T-cell (primary cell): ENCODE data around the gene MYO7A. TPM values are rescaled to one million over a fixed set of nuclear protein-coding genes. Genes with fewer than 3 reads are reported as not detected.

Experiments
- ATAC-seq, 4 experiments: fragments of 200-7000 bp in 3 of 4; fragments of 150-1000 bp in 1 of 4; cut with Tn5 transposase; replicated peaks in 1 of 4; 1 replicate in 3 of 4; 2 replicates in 1 of 4; pipeline ENCODE4 v1.10.0; 2021; ENCODE audit warnings: moderate library complexity in 3 of 4, mild to moderate bottlenecking in 2 of 4, moderate number of reproducible peaks in 1 of 4
- CTCF ChIA-PET, 2 donors: fragments of 300-600 bp; sonication (Branson Sonifier 250); formaldehyde crosslinking; loops; one replicate each; lab custom pipeline; 2022; ENCODE audit warnings: antibody characterized with exemption in 2 of 2; lab: Charles Lee
- POLR2A ChIA-PET, 2 donors: fragments of 300-600 bp; sonication (Branson Sonifier 250); formaldehyde crosslinking; loops; one replicate each; lab custom pipeline; 2022; ENCODE audit warnings: antibody characterized with exemption in 2 of 2; lab: Charles Lee
- DNase-seq, 35 experiments: peaks; one replicate each; pipeline versions ENCODE4 v3.0.0 to v3.0.0-alpha.2; 2013 to 2023
- H3K27ac ChIP-seq: one replicate; pipeline ENCODE4 v1.5.1; 2013; ENCODE audit warnings: low read length
- H3K27me3 ChIP-seq, 2 experiments: replicated peaks in 1 of 2; 1 replicate in 1 of 2; 2 replicates in 1 of 2; pipeline versions ENCODE4 v1.6.1 to v1.7.0; 2013; ENCODE audit warnings: low read length in 1 of 2, mixed read lengths in 1 of 2; ENCODE audit not compliant: control insufficient read depth in 2 of 2, insufficient read depth in 2 of 2; ENCODE audit errors: extremely low read depth in 1 of 2
- H3K36me3 ChIP-seq, 2 donors: 1 replicate in 1 of 2; 2 replicates in 1 of 2; pipeline versions ENCODE4 v1.6.1 to v1.7.0; 2013; ENCODE audit warnings: low read length in 1 of 2; ENCODE audit not compliant: control insufficient read depth in 2 of 2, insufficient read depth in 1 of 2; ENCODE audit errors: extremely low read depth in 1 of 2
- H3K4me1 ChIP-seq, 2 experiments: 1 replicate in 1 of 2; 2 replicates in 1 of 2; pipeline versions ENCODE4 v1.6.1 to v1.7.0; 2013; ENCODE audit warnings: low read length in 2 of 2, mixed read lengths in 1 of 2; ENCODE audit not compliant: insufficient read depth in 2 of 2, control insufficient read depth in 1 of 2; ENCODE audit errors: extremely low read depth in 1 of 2
- H3K4me3 ChIP-seq, 2 donors: 1 replicate in 1 of 2; 2 replicates in 1 of 2; pipeline versions ENCODE4 v1.5.1 to v1.7.0; 2013; ENCODE audit warnings: mild to moderate bottlenecking in 2 of 2, low read length in 1 of 2, moderate library complexity in 1 of 2; ENCODE audit not compliant: control insufficient read depth in 1 of 2; ENCODE audit errors: extremely low read depth in 1 of 2
- H3K9me3 ChIP-seq: 2 replicates; pipeline ENCODE4 v1.7.0; 2013
- H3K27ac Mint-ChIP-seq, 2 donors: one replicate each; pipeline ENCODE4 v1.8.0; 2020 to 2021; ENCODE audit warnings: mild to moderate bottlenecking in 2 of 2, mixed read lengths in 2 of 2
- H3K27me3 Mint-ChIP-seq, 2 donors: one replicate each; pipeline ENCODE4 v1.8.0; 2021 to 2022; ENCODE audit warnings: mixed read lengths in 2 of 2
- H3K36me3 Mint-ChIP-seq: one replicate; pipeline ENCODE4 v1.8.0; 2021; ENCODE audit warnings: mixed read lengths
- H3K4me1 Mint-ChIP-seq, 3 donors: one replicate each; pipeline ENCODE4 v1.8.0; 2020 to 2022; ENCODE audit warnings: mixed read lengths in 3 of 3, mild to moderate bottlenecking in 1 of 3
- H3K4me3 Mint-ChIP-seq, 3 donors: one replicate each; pipeline ENCODE4 v1.8.0; 2020 to 2022; ENCODE audit warnings: mild to moderate bottlenecking in 3 of 3, mixed read lengths in 3 of 3, moderate library complexity in 3 of 3
- H3K9me3 Mint-ChIP-seq, 3 donors: one replicate each; pipeline ENCODE4 v1.8.0; 2020 to 2022; ENCODE audit warnings: mixed read lengths in 3 of 3
- WGBS: methylation state at CpG from one replicate; pipeline ENCODE4 v1.1.5; 2013; ENCODE audit warnings: missing lambda C conversion rate; ENCODE audit not compliant: insufficient coverage; 5-methylcytosine and 5-hydroxymethylcytosine counted together
- total RNA-seq, 35 experiments: library from RNA in 6 of 35; stranded (reverse) in 6 of 35; fragments of 120-200 nt in 1 of 35; gene quantifications; one replicate each; pipeline versions ENCODE4 v1.2.1 to v1.2.4 and lab custom pipeline; 2013 to 2026

The MYO7A gene
- total RNA-seq, 5 donors from 2014 or later (not counting 1 experiment from before 2014, with no cell fraction given), result 0.15 to 1.7 (median 0.44) TPM

DNA sequence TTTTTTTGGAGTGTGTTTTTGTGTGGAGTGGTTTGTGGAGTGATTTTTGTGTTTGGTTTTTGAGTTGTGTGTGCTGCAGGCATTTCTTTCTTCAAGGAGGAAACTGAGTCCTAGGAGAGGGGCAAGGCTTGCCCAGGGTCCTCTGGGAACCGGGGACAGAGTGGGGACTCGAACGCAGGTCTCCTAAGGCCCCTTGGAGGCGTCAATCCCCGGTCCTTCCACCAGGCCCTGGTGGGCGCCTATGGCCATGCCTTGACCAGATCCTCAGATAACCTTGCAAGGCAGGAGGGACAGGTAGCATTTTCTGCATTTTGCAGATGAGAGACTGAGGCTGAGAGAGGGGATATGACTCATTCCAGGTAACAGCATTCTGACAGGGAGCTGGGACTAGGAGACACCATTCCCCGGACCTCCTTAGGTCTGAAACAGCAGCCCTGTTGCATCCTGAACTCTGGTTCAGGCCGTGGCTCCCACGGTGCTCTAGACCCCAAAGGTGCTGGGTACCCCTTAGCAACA is 39.1 kb downstream of the MYO7A start:
- ATAC-seq (no peak), DNase-seq (no peak)
- 94% methylated on average over 7 of the region's 9 CpGs for WGBS
- H3K27me3 Mint-ChIP-seq, result no peaks in the 10 kb centered on the region
- Histone ChIP-seq H3K4me3 (no peak overlapping the region), H3K9me3 (no peaks in the 10 kb centered on the region), H3K4me1 (no peaks in the 10 kb centered on the region), H3K27me3 (peaks cover 0 to 2% of the 10 kb centered on the region in 2 experiments), H3K27ac (no peak overlapping the region), H3K36me3 (no peaks in the 10 kb centered on the region)
- no peaks in the 10 kb centered on the region for H3K9me3 Mint-ChIP-seq
- POLR2A ChIA-PET, result no interaction called here
- H3K4me1 Mint-ChIP-seq, result no peaks in the 10 kb centered on the region
- no peaks in the 10 kb centered on the region for H3K36me3 Mint-ChIP-seq
- CTCF ChIA-PET, result no interaction called here
- no peak overlapping the region for H3K4me3 Mint-ChIP-seq
- no peak overlapping the region for H3K27ac Mint-ChIP-seq

DNA sequence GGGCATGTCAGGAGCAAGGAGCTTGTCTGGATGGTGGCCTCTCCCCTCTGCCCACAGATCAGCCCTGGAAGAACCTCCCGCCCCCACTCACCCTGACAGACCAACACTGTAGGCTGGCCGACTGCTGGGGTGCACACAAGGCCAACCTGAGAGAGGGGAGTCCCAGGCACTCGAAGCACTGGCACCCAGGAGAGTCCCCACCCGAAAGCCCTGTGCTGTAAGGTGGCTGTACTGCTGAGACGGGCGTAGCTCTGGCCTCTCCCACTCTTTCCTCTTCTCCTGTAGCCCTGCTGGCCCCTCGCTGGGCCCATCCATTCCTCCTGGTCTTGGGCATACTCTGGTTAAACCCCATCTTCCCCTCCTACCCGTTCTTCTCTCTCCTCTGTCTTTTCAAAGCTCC is 39.7 kb downstream of the MYO7A start:
- no peak overlapping the region for H3K4me3 Mint-ChIP-seq
- H3K27ac Mint-ChIP-seq, result no peak overlapping the region
- Histone ChIP-seq H3K4me1 (no peaks in the 10 kb centered on the region), H3K27ac (no peak overlapping the region), H3K27me3 (peaks cover 0 to 2% of the 10 kb centered on the region in 2 experiments), H3K4me3 (no peak overlapping the region), H3K9me3 (no peaks in the 10 kb centered on the region), H3K36me3 (no peaks in the 10 kb centered on the region)
- ATAC-seq (no peak), DNase-seq (no peak)
- whole genome bisulfite sequencing, result 88% methylated on average over 4 of the region's 8 CpGs
- CTCF ChIA-PET, result no interaction called here
- H3K4me1 Mint-ChIP-seq, result no peaks in the 10 kb centered on the region
- no peaks in the 10 kb centered on the region for H3K9me3 Mint-ChIP-seq
- H3K36me3 Mint-ChIP-seq, result no peaks in the 10 kb centered on the region
- no peaks in the 10 kb centered on the region for H3K27me3 Mint-ChIP-seq
- POLR2A ChIA-PET, result no interaction called here

DNA sequence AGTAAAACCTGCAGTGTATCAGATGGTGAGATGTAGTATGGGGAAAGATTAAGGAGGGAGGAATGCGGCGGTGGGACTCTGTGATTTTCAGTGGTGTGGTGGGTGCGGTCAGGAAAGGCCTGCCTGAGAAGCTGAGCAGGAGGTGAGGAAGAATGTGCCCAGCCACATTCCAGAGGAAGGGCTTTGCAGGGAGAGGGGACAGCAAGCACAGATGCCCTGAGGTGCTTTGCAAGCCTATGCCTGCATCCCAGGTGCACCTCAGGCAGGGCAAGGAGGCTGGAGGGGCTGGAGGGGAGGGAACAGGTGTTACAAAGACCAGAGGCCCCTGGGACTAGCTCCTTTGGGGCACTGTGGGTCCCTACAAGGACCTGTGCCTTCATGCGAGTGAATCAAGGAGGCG is 42.1 kb downstream of the MYO7A start:
- POLR2A ChIA-PET, result no interaction called here
- H3K4me1 Mint-ChIP-seq, result no peaks in the 10 kb centered on the region
- Histone ChIP-seq H3K27ac (no peak overlapping the region), H3K4me1 (no peaks in the 10 kb centered on the region), H3K9me3 (no peaks in the 10 kb centered on the region), H3K36me3 (no peaks in the 10 kb centered on the region), H3K4me3 (no peak overlapping the region), H3K27me3 (peaks cover 0 to 2% of the 10 kb centered on the region in 2 experiments)
- ATAC-seq (no peak), DNase-seq (no peak)
- H3K9me3 Mint-ChIP-seq, result no peaks in the 10 kb centered on the region
- CTCF ChIA-PET, result no interaction called here
- H3K4me3 Mint-ChIP-seq, result no peak overlapping the region
- H3K27me3 Mint-ChIP-seq, result no peaks in the 10 kb centered on the region
- WGBS, result 100% methylated on average over 5 of the region's 5 CpGs
- H3K36me3 Mint-ChIP-seq, result no peaks in the 10 kb centered on the region
- H3K27ac Mint-ChIP-seq, result no peak overlapping the region

DNA sequence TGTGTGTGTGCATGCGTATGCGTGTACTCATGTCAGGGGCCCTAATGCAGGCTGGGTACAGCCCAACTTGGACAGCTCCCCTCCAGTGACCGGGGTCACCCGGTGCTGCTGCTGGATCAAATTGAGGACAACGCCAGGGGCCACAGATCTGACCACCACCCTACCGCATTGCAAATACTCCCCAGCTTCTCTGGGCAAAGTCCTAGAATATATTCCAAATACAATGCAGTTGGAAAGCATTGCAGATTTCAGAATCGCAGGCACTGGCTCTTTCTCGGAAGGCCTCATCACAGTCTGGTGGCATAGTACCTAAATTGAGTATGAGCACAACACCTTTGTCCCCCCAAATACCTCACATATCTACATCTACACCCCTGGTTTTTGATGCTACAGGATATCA is 43.2 kb downstream of the MYO7A start:
- no peaks in the 10 kb centered on the region for H3K4me1 ChIP-seq
- DNase-seq, result no peak
- CTCF ChIA-PET, result no interaction called here
- no peak overlapping the region for H3K27ac ChIP-seq
- H3K4me1 Mint-ChIP-seq, result peaks cover 0 to 4% (median 0%) of the 10 kb centered on the region in 3 donors
- H3K36me3 Mint-ChIP-seq, result no peaks in the 10 kb centered on the region
- no peaks in the 10 kb centered on the region for H3K27me3 ChIP-seq
- no peaks in the 10 kb centered on the region for H3K9me3 Mint-ChIP-seq
- 95% methylated on average over 7 of the region's 8 CpGs for WGBS
- H3K4me3 ChIP-seq, result no peak overlapping the region
- no peak overlapping the region for H3K4me3 Mint-ChIP-seq
- no peak for ATAC-seq
- no peak overlapping the region for H3K27ac Mint-ChIP-seq
- POLR2A ChIA-PET, result no interaction called here
- no peaks in the 10 kb centered on the region for H3K36me3 ChIP-seq
- no peaks in the 10 kb centered on the region for H3K9me3 ChIP-seq
- H3K27me3 Mint-ChIP-seq, result no peaks in the 10 kb centered on the region

DNA sequence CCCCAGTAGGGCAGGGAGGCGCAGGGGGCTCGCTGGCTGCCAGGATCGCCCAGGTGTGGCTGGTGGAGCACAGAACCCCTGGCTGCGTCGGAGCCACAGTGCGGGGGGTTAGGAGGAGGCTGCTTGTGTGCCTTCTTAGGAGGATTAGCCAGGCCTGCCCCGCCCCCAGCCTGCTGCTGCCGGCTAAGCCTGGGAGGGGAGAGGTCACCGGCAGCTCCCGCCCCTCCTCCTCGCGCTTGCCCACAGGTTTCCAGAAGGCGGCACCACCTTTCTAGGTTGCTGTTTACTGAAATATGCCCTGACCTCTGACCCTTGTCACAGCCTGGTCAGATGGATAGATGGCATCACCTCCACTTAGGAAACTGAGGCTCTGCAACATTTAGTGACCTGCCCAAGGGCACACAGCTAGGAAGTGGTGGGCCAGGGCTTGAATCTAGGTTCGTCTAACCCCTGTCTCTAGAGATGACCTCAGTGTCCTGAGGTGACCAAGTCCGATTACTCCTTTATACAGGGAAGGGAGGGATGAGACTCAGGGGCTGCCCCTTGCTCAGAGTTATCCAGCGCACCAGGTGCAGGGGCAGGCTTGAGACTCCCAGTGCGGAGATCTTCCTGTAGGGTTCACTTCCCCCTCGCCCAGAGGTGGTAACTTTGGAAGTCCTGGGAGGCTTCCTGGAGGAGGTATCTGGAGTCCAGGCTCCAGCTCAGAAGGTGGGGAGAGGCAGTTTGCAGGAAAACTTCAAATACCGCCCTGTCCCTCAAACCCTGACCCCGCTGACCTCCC is 44.0 kb downstream of the MYO7A start:
- H3K27me3 ChIP-seq, result no peaks in the 10 kb centered on the region
- 89% methylated on average over 14 of the region's 20 CpGs for WGBS
- H3K36me3 Mint-ChIP-seq, result no peaks in the 10 kb centered on the region
- no peak overlapping the region for H3K4me3 ChIP-seq
- ChIA-PET POLR2A (no interaction called here), CTCF (no interaction called here)
- no peaks in the 10 kb centered on the region for H3K4me1 ChIP-seq
- H3K27ac ChIP-seq, result no peak overlapping the region
- no peak overlapping the region for H3K27ac Mint-ChIP-seq
- H3K4me3 Mint-ChIP-seq, result no peak overlapping the region
- H3K4me1 Mint-ChIP-seq, result peaks cover 0 to 4% (median 0%) of the 10 kb centered on the region in 3 donors
- DNase-seq (no peak), ATAC-seq (no peak)
- no peaks in the 10 kb centered on the region for H3K9me3 ChIP-seq
- H3K27me3 Mint-ChIP-seq, result no peaks in the 10 kb centered on the region
- no peaks in the 10 kb centered on the region for H3K9me3 Mint-ChIP-seq
- H3K36me3 ChIP-seq, result no peaks in the 10 kb centered on the region

DNA sequence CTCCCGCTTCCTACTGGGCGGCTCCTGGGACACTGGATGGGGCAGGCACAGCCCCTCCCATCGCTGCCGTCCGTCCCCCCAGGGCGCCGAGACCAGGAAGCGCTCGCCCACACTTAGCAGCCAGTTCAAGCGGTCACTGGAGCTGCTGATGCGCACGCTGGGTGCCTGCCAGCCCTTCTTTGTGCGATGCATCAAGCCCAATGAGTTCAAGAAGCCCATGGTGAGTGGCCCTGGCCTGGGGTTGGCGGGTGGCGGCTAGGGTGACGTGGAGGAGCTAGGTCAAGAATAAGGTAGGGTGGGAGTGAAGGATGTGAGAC is 44.6 kb downstream of the MYO7A start:
- no peak overlapping the region for H3K27ac Mint-ChIP-seq
- Histone ChIP-seq H3K27ac (no peak overlapping the region), H3K27me3 (no peaks in the 10 kb centered on the region), H3K4me1 (no peaks in the 10 kb centered on the region), H3K4me3 (no peak overlapping the region), H3K9me3 (no peaks in the 10 kb centered on the region), H3K36me3 (no peaks in the 10 kb centered on the region)
- H3K4me1 Mint-ChIP-seq, result peaks cover 0 to 4% (median 0%) of the 10 kb centered on the region in 3 donors
- H3K27me3 Mint-ChIP-seq, result no peaks in the 10 kb centered on the region
- H3K9me3 Mint-ChIP-seq, result no peaks in the 10 kb centered on the region
- DNase-seq (no peak), ATAC-seq (no peak)
- 95% methylated on average over 14 of the region's 16 CpGs for WGBS
- H3K36me3 Mint-ChIP-seq, result no peaks in the 10 kb centered on the region
- CTCF ChIA-PET, result no interaction called here
- H3K4me3 Mint-ChIP-seq, result no peak overlapping the region
- POLR2A ChIA-PET, result no interaction called here
